CD4-positive, alpha-beta T cell treated with Interleukin-6 at 100 ng/mL for 8 hours (primary cell): ENCODE results near the gene GNG3.
A peak's percentile ranks its signal among the peaks of the same experiment; 100 is the strongest.
"Not testable (repeated sequence)": the region's sequence is repeated elsewhere in the genome, so short reads cannot be mapped to it uniquely, and the experiment has no call there.

ENCODE experiments used
- DNase-seq: peaks from one replicate; pipeline ENCODE4 v3.0.0-alpha.2; 2020; ENCODE audit warnings: mixed read lengths, low spot score

Gene GNG3

GRCh38 chr11:62716816-62717215 is 9.3 kb downstream of the GNG3 start:
- no peak for DNase-seq

GRCh38 chr11:62719302-62719978 is 12.0 kb downstream of the GNG3 start:
- no peak for DNase-seq

GRCh38 chr11:62721994-62722393 is 14.5 kb downstream of the GNG3 start:
- no peak for DNase-seq

GRCh38 chr11:62724171-62724570 is 16.7 kb downstream of the GNG3 start:
- DNase-seq, result no peak

- no peak for DNase-seq
Measured at GRCh38 chr11:62725646-62726045, 18.2 kb downstream of the GNG3 start.

- no peak for DNase-seq
Measured at GRCh38 chr11:62726156-62726914, 18.9 kb downstream of the GNG3 start.

- no peak for DNase-seq
Measured at GRCh38 chr11:62726915-62727164, 19.4 kb downstream of the GNG3 start.

GRCh38 chr11:62727165-62727871 is 19.8 kb downstream of the GNG3 start, which contains the start of gene HNRNPUL2:
HNRNPUL2 (minus strand) TSS chr11:62727457; CDS start chr11:62727156, 301 bp downstream.
- peak; percentile 99 for DNase-seq

- peak; percentile 93 for DNase-seq
Measured at GRCh38 chr11:62727872-62728170, 20.3 kb downstream of the GNG3 start.

- DNase-seq, result peak; percentile 82
Measured at GRCh38 chr11:62728171-62728988, 20.9 kb downstream of the GNG3 start, which contains the start of gene TTC9C. TTC9C (plus strand) TSS chr11:62728486; CDS start chr11:62728849, 363 bp downstream.

- DNase-seq, result not testable (repeated sequence)
Measured at GRCh38 chr11:62730076-62730475, 22.6 kb downstream of the GNG3 start.

GRCh38 chr11:62732830-62733229 is 25.4 kb downstream of the GNG3 start:
- no peak for DNase-seq

- DNase-seq, result no peak
Measured at GRCh38 chr11:62737196-62737595, 29.7 kb downstream of the GNG3 start.

GRCh38 chr11:62747475-62748160 is 40.1 kb downstream of the GNG3 start:
- no peak for DNase-seq

GRCh38 chr11:62749931-62750330 is 42.5 kb downstream of the GNG3 start:
- DNase-seq, result not testable (repeated sequence)

GRCh38 chr11:62752177-62752785 is 44.8 kb downstream of the GNG3 start:
- no peak for DNase-seq

GRCh38 chr11:62752994-62753735 is 45.7 kb downstream of the GNG3 start:
- DNase-seq, result no peak

GRCh38 chr11:62753736-62754603 is 46.5 kb downstream of the GNG3 start, which contains the start of gene ZBTB3:
ZBTB3 (minus strand) TSS chr11:62754160; CDS start chr11:62753664, 496 bp downstream.
- DNase-seq, result peak; percentile 99

- no peak for DNase-seq
Measured at GRCh38 chr11:62755086-62755615, 47.7 kb downstream of the GNG3 start.
